ENCODE measurements around the gene XDH.

Gene XDH

GRCh38 chr2:31319406-31320175 is 95.0 kb downstream of the XDH start:
- CTCF ChIA-PET, result interaction anchor here (0.6 to 2.9 kb wide), 4 partner anchors 11 to 608 kb away, joined by 3 to 9 read pairs (median 4); no protein-coding TSS in a partner anchor
- peak overlapping the region; percentile 89 for H3K27ac Mint-ChIP-seq
- no peaks in the 10 kb centered on the region for H3K9me3 Mint-ChIP-seq
- no peaks in the 10 kb centered on the region for H3K36me3 Mint-ChIP-seq
- H3K4me3 Mint-ChIP-seq, result no peak overlapping the region
- peaks cover 65% of the 10 kb centered on the region for H3K4me1 Mint-ChIP-seq
- peak; percentile 48 for DNase-seq
- no peaks in the 10 kb centered on the region for H3K27me3 Mint-ChIP-seq

DNA sequence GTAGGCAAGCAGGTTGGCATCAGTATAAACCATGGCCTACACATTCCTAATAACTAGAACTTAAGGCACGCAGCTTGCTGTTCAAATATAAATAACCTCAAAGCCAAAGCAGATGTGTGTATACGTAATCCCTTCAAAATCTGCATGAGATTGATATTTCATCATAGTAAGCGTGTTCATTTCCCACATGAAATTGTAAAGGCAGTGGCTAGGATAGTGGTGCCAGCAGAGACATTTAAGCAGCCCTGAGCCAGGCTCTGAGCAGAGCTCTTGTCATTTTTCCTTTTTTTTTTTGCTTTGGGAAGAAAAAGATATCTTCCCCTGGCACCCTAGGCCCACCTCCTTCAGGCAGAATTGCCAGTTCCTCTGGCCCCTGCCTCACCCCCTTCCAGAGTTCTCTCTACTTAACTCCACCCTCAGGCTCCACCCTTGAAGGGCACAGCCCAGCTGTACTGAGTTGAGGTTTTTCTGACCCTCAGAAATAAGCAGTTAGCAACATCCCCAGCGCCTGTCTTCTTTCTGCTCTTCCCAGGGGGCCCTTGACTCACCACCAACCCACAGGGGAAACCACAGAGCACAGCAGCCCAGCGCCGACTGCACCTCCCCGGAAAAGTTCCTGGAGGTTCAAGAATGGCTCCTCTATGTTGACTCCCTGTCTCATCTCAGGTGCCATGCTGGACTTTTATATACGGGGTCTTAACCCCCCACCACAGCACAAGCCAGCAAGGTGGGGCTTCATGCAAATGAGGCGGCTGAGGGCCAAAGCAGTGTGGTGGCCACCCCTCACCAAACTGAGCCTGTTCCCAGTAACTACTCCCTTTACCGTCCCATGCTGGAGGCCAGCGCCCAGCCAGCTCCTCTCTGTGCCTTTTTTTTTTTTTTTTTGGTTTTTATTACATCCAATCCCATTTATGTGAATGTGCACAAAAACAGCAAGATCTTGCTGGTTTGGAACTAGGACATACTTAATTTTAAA is 95.9 kb downstream of the XDH start:
- Mint-ChIP-seq H3K4me1 (peaks cover 56% of the 10 kb centered on the region), H3K9me3 (no peaks in the 10 kb centered on the region), H3K4me3 (peak overlapping the region; percentile 34), H3K36me3 (no peaks in the 10 kb centered on the region), H3K27me3 (no peaks in the 10 kb centered on the region), H3K27ac (peak overlapping the region; percentile 89)
- peak; percentile 54 for DNase-seq
- CTCF ChIA-PET, result interaction anchor here (0.6 to 2.9 kb wide), 5 partner anchors 12 to 607 kb away, joined by 3 to 9 read pairs (median 3); no protein-coding TSS in a partner anchor

DNA sequence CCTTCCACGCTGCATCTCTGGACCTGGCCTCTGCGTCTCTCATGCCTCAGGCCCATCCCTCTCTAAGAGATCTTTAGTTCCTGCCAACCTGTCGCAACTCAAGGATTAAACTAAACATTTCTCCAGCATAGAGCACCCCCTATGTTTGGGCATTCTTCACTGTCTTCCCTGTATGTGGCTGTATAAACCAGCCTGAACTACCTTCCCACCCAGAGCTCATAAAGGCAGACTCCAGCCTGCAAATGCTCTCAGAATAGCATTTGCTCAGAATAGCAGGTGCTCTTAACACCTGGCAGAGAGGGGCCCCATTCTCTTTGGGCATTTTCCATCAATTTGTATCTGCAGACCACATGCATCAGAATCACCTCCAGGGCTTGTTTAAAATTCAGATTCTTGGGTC is 97.1 kb downstream of the XDH start:
- Mint-ChIP-seq H3K4me1 (peaks cover 43% of the 10 kb centered on the region), H3K9me3 (no peaks in the 10 kb centered on the region), H3K36me3 (no peaks in the 10 kb centered on the region), H3K4me3 (no peak overlapping the region), H3K27ac (no peak overlapping the region), H3K27me3 (peaks cover 5% of the 10 kb centered on the region)
- CTCF ChIA-PET, result interaction anchor here (1.1 kb wide), 1 partner anchor 16 kb away, joined by 3 read pairs; no protein-coding TSS in a partner anchor
- DNase-seq, result no peak

- CTCF ChIA-PET, result no interaction called here
- H3K9me3 Mint-ChIP-seq, result no peaks in the 10 kb centered on the region
- peaks cover 29% of the 10 kb centered on the region for H3K27me3 Mint-ChIP-seq
- DNase-seq, result no peak
- H3K27ac Mint-ChIP-seq, result no peak overlapping the region
- no peaks in the 10 kb centered on the region for H3K36me3 Mint-ChIP-seq
- H3K4me3 Mint-ChIP-seq, result no peak overlapping the region
- H3K4me1 Mint-ChIP-seq, result peaks cover 30% of the 10 kb centered on the region
Measured at GRCh38 chr2:31314761-31315160, 99.8 kb downstream of the XDH start.

DNA sequence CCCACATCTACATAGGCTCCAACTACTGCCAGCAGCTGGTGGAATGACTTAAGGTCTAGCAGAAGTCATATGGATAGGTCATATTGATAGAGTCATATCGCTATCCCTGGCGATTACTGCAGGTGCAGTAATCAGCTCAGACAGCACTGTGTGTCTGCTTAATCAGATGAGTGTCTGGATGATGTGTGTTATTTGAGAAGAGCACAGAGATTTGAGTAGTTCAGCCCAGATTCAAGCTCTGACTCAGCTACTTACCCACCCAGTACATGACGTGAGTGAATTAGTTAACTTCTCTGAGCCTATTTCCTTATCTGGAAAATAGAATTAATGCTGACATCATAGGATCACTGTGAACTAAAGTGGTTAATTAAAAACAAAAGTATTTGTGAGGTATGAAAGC is 101.6 kb downstream of the XDH start:
- H3K9me3 Mint-ChIP-seq, result no peaks in the 10 kb centered on the region
- no peak for DNase-seq
- no peak overlapping the region for H3K4me3 Mint-ChIP-seq
- no peaks in the 10 kb centered on the region for H3K36me3 Mint-ChIP-seq
- peaks cover 12% of the 10 kb centered on the region for H3K4me1 Mint-ChIP-seq
- H3K27me3 Mint-ChIP-seq, result peaks cover 33% of the 10 kb centered on the region
- no peak overlapping the region for H3K27ac Mint-ChIP-seq
- CTCF ChIA-PET, result interaction anchor here (1.1 kb wide), 1 partner anchor 20 kb away, joined by 4 read pairs; no protein-coding TSS in a partner anchor

GRCh38 chr2:31304816-31305215 is 109.7 kb downstream of the XDH start:
- no peak for DNase-seq
- CTCF ChIA-PET, result no interaction called here
- H3K36me3 Mint-ChIP-seq, result no peaks in the 10 kb centered on the region
- H3K9me3 Mint-ChIP-seq, result no peaks in the 10 kb centered on the region
- no peak overlapping the region for H3K4me3 Mint-ChIP-seq
- H3K27me3 Mint-ChIP-seq, result peaks cover 39% of the 10 kb centered on the region
- H3K27ac Mint-ChIP-seq, result no peak overlapping the region
- no peaks in the 10 kb centered on the region for H3K4me1 Mint-ChIP-seq

DNA sequence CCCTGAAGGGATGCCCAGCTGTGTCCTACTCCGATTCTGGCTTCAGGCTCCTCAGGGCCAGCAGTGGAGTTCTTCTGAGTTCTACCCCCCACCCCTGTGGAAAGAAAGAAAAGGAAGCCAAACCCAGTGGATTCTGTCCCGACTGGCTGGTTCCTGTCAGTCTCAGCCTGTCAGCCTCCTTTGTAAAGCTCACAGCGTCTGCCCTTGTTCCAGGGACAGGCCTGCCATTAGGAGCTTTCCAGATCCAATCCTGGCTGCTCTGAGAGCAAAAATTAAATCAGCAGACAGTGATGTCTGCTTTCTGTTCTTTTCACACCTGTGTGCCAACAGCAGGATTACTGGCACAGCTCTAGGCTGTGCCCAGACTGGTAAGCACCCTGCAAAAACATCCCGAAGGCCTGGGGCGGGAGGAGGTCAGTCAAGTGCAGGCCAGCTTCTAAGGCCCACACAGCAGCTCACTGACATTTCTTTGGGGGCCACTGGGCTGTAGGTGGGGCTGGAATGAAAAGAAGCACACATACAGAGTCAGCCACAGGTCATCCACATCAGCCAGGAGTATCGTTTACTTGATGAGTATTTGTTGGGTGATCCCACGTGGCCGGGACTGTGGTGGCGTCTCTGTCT is 111.5 kb downstream of the XDH start:
- DNase-seq, result no peak
- Mint-ChIP-seq H3K4me3 (no peak overlapping the region), H3K4me1 (no peaks in the 10 kb centered on the region), H3K27ac (no peak overlapping the region), H3K36me3 (no peaks in the 10 kb centered on the region), H3K27me3 (peaks cover 38% of the 10 kb centered on the region), H3K9me3 (no peaks in the 10 kb centered on the region)
- CTCF ChIA-PET, result interaction anchor here (1.4 kb wide), 1 partner anchor 31 kb away, joined by 6 read pairs; no protein-coding TSS in a partner anchor

- H3K9me3 Mint-ChIP-seq, result no peaks in the 10 kb centered on the region
- no peaks in the 10 kb centered on the region for H3K36me3 Mint-ChIP-seq
- no peak for DNase-seq
- H3K27ac Mint-ChIP-seq, result no peak overlapping the region
- CTCF ChIA-PET, result no interaction called here
- H3K4me3 Mint-ChIP-seq, result no peak overlapping the region
- no peaks in the 10 kb centered on the region for H3K4me1 Mint-ChIP-seq
- H3K27me3 Mint-ChIP-seq, result peaks cover 46% of the 10 kb centered on the region
Measured at GRCh38 chr2:31300309-31300708, 114.2 kb downstream of the XDH start.

DNA sequence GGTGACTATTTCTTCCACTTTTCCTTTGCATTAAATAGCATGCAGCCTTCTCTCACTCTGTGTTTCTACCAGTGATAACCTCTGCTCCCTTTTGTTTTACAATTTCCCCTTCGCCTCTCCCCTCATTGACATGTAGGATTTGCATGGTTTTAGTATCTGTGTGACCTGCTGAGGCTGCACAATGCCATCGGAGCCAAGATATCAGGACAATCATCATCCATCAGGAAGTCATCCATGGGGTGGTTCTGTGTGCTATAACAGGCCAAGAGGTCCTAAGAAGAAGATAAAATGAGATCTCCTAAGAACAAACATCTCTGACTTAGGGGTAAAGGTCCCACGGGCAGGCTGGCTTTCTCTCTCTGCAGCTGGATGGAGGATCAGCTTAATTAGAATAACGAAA is 115.0 kb downstream of the XDH start:
- peaks cover 44% of the 10 kb centered on the region for H3K27me3 Mint-ChIP-seq
- H3K4me1 Mint-ChIP-seq, result no peaks in the 10 kb centered on the region
- no peak overlapping the region for H3K27ac Mint-ChIP-seq
- H3K9me3 Mint-ChIP-seq, result no peaks in the 10 kb centered on the region
- DNase-seq, result no peak
- no peak overlapping the region for H3K4me3 Mint-ChIP-seq
- CTCF ChIA-PET, result no interaction called here
- H3K36me3 Mint-ChIP-seq, result no peaks in the 10 kb centered on the region

GRCh38 chr2:31297751-31298150 is 116.8 kb downstream of the XDH start:
- DNase-seq, result no peak
- H3K27ac Mint-ChIP-seq, result no peak overlapping the region
- no peaks in the 10 kb centered on the region for H3K4me1 Mint-ChIP-seq
- CTCF ChIA-PET, result no interaction called here
- no peaks in the 10 kb centered on the region for H3K9me3 Mint-ChIP-seq
- H3K27me3 Mint-ChIP-seq, result peaks cover 32% of the 10 kb centered on the region
- H3K36me3 Mint-ChIP-seq, result no peaks in the 10 kb centered on the region
- no peak overlapping the region for H3K4me3 Mint-ChIP-seq

DNA sequence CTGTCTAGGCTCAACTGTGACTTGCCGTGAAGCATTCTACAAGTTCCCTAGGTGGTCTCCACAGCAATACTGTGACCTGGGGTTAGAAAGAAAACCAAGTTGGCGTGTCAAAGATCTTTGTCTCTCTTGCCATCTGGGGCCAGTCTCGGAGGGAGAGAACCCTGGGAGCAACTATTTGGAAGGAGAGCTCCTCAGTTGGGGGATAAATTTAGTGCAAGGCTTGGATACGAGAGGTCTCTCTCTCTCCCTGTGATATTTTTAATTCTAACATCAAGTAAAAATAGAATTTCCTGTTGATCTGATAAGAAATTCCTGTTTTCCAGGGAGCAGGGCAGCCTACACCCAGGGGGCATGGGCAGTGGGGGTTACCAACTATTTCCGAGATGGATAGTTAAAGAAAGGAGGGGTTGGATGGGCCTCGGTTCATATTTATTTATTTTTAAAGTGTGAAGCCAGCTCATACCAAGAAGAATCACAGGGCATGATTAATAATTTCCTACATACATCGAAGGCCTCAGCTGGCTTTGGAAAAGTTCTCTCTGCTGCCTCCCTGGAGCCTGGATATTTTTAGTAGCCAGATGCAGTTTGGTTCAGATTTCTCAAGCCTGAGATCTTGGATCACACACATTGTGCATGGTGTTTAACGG is 117.8 kb downstream of the XDH start:
- DNase-seq, result no peak
- H3K4me3 Mint-ChIP-seq, result no peak overlapping the region
- H3K27me3 Mint-ChIP-seq, result peaks cover 32% of the 10 kb centered on the region
- no peaks in the 10 kb centered on the region for H3K9me3 Mint-ChIP-seq
- H3K27ac Mint-ChIP-seq, result no peak overlapping the region
- H3K4me1 Mint-ChIP-seq, result no peaks in the 10 kb centered on the region
- CTCF ChIA-PET, result no interaction called here
- H3K36me3 Mint-ChIP-seq, result no peaks in the 10 kb centered on the region

DNA sequence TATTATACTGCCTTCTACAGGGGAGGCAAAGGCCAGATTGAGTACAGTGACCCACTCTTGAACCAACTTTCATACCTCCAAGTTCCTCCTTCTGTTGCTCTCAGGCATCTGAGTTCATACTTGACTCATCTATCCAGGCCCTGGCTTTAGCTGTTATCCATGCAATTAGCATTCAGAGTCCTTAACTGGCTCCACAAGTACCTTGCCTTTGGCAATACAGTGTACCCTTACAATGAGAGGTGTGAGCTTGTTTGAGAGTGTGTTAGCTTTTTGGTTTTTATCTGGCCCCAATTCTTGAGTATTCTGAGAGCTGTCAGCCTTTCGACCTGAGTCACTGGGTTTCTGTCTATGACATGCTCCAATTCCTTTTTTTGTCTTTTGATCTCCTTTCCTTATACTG is 120.3 kb downstream of the XDH start:
- no peaks in the 10 kb centered on the region for H3K4me1 Mint-ChIP-seq
- H3K27ac Mint-ChIP-seq, result no peak overlapping the region
- DNase-seq, result no peak
- CTCF ChIA-PET, result no interaction called here
- H3K4me3 Mint-ChIP-seq, result no peak overlapping the region
- H3K36me3 Mint-ChIP-seq, result no peaks in the 10 kb centered on the region
- no peaks in the 10 kb centered on the region for H3K9me3 Mint-ChIP-seq
- peaks cover 23% of the 10 kb centered on the region for H3K27me3 Mint-ChIP-seq

- Mint-ChIP-seq H3K9me3 (no peaks in the 10 kb centered on the region), H3K36me3 (no peaks in the 10 kb centered on the region), H3K4me3 (no peak overlapping the region), H3K4me1 (no peaks in the 10 kb centered on the region), H3K27me3 (no peaks in the 10 kb centered on the region), H3K27ac (no peak overlapping the region)
- DNase-seq, result no peak
- CTCF ChIA-PET, result interaction anchor here (1.2 kb wide), 1 partner anchor 574 kb away, joined by 3 read pairs; no protein-coding TSS in a partner anchor
Measured at GRCh38 chr2:31287654-31288053, 126.9 kb downstream of the XDH start.
